WTC11 (cell line): Measurements from ENCODE around the gene GPR137B.

Experiments
- CREB1 ChIP-seq: sonication (generic); formaldehyde crosslinking; IDR thresholded peaks from 2 replicates; pipeline ENCODE4 v1.8.0; 2023; ENCODE audit warnings: mild to moderate bottlenecking, missing genetic modification reagents
- CTCF ChIP-seq: fragments of 200-600 bp; IDR thresholded peaks from 2 replicates; pipeline ENCODE4 v1.8.0; 2022; ENCODE audit warnings: antibody characterized with exemption
- ZSCAN18 ChIP-seq: fragments of 250-450 bp; sonication (Bioruptor Pico); IDR thresholded peaks from 2 replicates; pipeline ENCODE4 v2.1.2; 2022; ENCODE audit warnings: mild to moderate bottlenecking, moderate library complexity

GRCh38 chr1:236235116-236235515 lies 92.8 kb downstream of the GPR137B start:
- TF ChIP-seq ZSCAN18 (CRISPR knock-in tag) (no peak), CTCF (no peak), CREB1 (CRISPR knock-in tag) (no peak)
